GM19397 (cell line): ENCODE data around the gene GDPD5.

Source experiments
- ATAC-seq: cut with Tn5 transposase; IDR thresholded peaks from one replicate; pipeline ENCODE4 v1.9.1; 2021; ENCODE audit warnings: mild to moderate bottlenecking, moderate library complexity; ENCODE audit not compliant: unreplicated experiment

GDPD5 gene, protein sequence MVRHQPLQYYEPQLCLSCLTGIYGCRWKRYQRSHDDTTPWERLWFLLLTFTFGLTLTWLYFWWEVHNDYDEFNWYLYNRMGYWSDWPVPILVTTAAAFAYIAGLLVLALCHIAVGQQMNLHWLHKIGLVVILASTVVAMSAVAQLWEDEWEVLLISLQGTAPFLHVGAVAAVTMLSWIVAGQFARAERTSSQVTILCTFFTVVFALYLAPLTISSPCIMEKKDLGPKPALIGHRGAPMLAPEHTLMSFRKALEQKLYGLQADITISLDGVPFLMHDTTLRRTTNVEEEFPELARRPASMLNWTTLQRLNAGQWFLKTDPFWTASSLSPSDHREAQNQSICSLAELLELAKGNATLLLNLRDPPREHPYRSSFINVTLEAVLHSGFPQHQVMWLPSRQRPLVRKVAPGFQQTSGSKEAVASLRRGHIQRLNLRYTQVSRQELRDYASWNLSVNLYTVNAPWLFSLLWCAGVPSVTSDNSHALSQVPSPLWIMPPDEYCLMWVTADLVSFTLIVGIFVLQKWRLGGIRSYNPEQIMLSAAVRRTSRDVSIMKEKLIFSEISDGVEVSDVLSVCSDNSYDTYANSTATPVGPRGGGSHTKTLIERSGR

DNA sequence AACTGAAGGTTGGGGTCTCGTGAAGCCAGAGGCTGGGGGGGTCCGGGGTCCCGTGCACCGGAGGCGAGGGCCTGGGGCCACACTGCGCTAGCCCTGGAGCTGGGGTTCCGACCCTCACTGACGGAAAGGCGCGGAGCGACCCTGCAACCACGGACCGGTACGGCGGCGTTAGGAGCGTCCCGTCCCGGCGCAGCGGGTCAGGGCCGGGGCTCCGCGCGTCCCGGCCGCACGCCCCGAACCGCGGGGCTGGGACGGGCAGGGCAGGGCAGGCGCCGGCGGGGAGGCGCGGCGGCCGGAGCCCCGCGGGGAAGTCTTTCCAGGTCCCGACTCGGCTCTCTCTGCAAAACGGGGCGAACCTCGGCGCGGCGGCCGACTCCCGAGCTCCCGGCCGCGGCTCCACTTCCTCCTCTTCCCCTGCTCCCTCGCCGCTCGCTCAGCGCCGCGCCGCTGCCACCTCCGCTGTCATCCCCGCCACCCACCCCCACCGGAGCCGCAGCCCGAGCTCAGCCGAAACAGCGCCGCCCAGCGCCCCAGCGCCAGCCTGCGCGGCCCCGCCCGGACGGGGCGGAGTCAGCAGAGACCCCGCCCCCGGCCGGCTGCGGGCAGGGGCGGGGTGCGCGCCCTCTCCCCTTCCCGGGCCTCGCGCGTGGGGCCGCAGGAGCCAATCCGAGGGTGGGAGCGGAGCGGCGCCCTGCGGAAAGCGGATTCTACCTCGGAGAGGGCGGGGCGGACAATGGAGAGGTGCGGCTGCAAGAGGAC, at the start of gene GDPD5:
GDPD5 (minus strand) TSS at position 509 of the 759 bp plus-strand sequence. CDS start 48,206 bp downstream, outside the sequence.
- ATAC-seq: peak; percentile 68

DNA sequence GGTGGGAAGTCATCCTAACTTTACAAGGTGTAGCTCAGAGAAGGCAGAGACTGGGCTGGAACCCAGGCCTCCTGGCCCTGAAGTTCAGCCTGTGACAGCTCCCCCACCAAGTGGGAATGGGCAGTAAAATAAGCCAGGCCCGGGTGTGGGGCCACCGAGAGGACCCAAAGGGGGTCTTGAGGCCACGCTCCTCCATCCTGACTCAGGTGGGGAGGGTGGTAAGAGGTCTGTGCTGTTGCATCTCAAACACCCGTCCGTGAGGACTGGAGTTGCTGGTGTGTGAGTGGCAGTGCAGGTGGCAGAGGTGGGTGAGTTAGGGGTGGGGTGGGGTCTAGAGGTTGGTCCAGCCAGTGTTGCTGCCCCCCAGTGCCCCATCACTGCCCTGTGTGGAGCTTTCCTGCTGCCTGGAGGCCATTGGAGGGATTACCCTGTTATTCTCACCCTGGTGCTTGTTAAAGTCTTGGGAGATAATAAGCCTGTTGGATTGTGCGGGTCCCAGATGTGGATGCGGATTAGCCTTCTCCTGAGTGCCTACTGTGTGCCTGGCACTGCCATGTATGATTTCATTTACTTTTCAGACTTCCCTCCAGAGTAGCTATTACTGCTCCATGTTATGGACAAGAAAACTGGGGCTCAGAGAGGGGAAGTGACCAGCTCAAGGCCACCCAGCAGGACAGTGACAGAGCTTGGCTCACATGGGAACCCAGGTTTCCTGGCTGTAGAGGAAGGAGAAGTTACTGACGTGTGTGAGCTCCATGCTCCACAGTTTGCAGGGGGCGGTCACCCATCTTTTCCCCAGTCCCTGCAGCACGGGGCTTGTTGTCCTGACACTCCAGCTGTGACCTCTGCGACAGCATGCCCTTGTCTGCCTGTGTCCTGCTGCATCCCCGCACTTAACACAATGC, 49.2 kb upstream of the GDPD5 start:
- no peak for ATAC-seq

DNA sequence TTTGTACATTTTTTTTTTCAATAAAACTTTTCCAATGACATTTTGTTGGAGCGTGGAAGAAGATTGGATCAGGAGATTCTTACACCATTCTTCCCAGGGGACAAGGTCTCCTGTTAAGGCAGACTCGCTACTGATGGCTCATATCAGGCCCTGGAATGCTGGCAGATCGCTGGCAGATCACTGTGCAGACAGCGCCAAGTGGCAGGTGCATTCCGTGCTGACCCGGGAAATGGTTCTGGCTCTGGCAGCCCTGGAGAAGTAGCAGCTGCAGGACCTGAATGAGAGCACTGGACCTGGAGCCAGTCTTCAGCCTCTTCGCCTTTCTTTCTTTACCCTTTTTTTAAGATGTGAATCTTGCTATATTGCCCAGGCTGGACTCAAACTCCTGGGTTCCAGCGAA, 47.0 kb upstream of the GDPD5 start:
- no peak for ATAC-seq

DNA sequence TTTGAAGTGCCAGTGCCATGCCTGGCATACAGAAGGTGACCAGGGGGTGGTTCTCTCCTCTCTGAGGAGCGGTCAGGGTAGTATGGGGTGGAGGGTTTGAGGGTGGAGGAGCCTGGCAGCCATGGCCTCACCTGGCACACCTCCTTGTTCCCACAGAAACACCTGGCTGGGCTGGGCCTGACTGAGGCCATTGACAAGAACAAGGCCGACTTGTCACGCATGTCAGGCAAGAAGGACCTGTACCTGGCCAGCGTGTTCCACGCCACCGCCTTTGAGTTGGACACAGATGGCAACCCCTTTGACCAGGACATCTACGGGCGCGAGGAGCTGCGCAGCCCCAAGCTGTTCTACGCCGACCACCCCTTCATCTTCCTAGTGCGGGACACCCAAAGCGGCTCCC, 45.9 kb upstream of the GDPD5 start:
- ATAC-seq: no peak

DNA sequence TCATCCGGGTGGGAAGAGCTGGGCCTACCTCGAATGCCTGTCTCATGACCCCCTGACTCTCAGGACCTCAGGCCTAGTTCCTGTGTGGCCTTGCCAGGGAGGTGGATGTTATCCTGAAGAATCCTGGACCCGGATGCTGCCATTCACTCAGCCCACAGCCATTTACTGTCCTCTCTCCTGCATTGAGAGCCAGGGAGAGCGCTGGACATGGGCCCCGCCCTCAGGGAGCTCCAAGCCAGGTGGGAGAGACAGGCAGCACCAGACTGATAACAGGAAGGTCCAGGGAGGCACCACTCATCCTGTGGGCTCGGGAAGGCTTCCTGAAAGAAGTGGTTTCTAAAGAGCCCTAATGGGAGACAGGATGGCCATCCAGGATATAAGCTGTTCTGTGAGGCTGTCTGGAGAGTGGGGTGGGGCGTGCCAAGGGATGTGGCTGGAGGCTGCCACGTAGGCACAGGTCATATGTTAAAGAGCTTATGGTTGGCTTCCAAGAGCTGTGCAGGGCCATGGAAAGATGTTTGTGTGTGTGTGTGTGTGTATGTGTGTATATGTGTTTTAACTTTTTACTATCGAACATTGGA, 44.9 kb upstream of the GDPD5 start:
- no peak for ATAC-seq

DNA sequence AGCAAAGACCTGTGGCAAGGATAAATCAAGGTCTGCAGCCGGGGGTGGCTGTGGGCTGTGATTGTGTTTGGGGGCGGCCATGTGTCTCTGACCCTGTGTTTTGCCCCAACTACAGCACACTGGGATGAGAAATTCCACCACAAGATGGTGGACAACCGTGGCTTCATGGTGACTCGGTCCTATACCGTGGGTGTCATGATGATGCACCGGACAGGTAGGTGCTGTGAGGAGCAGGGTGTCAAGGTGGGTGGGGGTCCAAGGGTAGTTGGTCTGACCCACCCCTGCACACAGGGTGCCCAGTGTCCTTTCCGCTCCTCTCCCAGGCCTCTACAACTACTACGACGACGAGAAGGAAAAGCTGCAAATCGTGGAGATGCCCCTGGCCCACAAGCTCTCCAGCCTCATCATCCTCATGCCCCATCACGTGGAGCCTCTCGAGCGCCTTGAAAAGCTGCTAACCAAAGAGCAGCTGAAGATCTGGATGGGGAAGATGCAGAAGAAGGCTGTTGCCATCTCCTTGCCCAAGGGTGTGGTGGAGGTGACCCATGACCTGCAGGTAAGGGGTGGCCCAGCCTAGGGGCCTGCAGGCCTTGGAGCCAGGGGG, 43.0 kb upstream of the GDPD5 start:
- ATAC-seq: no peak

DNA sequence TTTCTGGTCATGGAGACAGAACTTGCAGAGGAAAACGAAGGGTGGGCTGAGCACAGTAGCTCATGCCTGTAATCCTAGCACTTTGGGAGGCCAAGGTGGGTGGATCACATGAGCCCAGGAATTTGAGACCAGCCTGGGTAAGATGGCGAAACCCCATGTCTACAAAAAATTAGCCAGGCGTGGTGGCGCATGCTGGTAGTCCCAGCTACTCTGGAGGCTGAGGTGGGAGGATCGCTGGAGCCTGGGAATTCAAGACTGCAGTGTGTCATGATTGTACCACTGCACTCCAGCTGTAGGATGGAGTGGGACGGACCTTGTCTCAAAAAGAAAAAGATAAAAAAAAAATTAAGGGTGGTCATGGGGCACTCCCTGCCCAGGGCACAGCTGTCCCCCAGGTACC, 42.2 kb upstream of the GDPD5 start:
- no peak for ATAC-seq

DNA sequence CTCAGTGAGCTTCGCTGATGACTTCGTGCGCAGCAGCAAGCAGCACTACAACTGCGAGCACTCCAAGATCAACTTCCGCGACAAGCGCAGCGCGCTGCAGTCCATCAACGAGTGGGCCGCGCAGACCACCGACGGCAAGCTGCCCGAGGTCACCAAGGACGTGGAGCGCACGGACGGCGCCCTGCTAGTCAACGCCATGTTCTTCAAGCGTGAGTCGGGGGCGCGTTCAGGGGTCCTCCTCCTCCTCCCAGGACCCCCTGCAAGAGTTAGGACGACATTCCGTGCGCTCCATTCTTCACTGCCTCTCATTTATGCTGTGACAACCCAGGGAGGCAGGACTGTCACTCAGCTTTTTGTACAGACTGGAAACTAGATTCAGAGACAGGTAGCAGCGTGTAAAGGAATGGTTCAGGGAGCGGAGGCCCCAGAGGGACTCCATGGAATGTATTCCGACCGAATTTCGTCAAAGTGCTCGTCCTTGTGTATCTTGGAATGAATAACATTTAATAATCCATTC, 41.1 kb upstream of the GDPD5 start:
- no peak for ATAC-seq

DNA sequence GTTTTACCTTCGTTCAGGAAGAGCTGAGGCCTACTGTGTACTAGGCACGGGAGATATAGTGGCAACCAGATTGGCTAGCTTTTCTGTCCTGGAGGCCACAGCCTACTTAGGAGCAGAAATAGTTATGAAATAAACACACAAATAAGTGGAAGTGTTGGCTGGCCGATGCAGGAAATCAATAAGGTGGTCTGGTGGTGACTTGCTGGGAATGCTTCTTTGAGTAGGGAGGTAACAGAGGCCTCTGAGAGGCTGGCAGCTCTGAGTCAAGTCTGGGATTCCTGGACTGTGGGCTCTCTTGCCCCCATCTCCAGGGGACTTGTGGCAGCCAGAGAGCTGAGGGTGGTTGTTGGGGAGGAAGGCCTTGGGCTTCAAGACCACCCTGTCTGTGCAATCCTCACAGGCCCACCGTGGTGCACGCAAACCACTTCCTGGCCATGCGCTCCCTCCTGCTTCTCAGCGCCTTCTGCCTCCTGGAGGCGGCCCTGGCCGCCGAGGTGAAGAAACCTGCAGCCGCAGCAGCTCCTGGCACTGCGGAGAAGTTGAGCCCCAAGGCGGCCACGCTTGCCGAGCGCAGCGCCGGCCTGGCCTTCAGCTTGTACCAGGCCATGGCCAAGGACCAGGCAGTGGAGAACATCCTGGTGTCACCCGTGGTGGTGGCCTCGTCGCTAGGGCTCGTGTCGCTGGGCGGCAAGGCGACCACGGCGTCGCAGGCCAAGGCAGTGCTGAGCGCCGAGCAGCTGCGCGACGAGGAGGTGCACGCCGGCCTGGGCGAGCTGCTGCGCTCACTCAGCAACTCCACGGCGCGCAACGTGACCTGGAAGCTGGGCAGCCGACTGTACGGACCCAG, 40.4 kb upstream of the GDPD5 start:
- no peak for ATAC-seq

DNA sequence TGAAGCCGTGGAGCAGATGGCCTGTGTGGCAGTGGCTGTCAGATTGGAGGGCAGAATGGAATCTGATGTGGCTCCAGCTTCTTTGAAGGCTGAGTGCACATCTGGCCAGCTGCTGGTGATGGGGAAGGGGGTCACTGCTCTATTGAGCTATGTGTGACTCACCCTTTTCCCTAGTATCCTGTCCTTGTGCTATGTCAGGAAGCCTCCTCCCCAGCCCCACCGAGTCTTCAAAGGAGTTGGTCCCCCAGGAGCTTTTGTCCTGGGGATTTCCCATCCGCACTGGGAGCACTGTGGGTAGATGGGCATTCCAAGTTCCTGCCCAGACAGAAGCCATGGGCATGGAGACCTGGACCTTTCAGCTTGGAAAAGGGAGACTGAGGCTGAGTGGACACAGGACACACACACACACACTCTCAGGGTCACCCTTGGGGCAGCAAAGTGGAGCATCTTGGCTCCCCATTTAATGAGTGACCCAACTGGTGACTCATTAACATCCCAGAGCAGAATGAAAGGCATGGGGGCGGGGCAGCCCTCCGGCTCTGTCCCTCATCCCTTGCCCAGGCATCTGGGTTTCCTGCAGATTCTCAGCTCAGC, 39.6 kb upstream of the GDPD5 start:
- ATAC-seq: no peak

DNA sequence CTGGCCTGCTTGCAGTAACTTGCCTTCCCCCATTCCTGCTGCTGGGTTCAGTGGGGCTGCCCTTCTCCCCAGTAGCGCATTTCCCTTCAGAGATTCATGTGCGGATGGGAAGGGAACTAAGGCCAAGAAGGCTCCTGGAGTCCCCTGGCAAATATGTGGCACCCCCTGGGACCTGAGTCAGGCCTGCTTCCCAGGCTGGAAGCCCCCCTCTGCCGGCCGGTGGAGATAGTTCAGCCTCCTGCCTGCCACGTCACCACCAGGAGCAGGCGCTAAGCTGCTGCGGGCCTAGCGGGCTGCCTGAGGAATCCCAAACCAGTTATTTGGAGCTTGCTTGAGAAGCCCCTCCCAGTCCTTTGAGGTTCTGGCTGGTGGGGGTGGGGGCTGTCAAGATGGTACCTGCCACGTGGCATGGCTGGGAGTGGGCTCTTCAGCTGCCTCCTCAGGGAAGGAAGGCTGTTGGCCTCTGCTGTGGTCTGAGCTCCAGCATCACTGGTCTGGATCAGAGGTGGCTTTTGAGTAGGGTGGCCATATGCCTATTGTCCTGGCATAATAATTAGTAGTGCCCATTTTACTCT, 38.3 kb upstream of the GDPD5 start:
- ATAC-seq: no peak

DNA sequence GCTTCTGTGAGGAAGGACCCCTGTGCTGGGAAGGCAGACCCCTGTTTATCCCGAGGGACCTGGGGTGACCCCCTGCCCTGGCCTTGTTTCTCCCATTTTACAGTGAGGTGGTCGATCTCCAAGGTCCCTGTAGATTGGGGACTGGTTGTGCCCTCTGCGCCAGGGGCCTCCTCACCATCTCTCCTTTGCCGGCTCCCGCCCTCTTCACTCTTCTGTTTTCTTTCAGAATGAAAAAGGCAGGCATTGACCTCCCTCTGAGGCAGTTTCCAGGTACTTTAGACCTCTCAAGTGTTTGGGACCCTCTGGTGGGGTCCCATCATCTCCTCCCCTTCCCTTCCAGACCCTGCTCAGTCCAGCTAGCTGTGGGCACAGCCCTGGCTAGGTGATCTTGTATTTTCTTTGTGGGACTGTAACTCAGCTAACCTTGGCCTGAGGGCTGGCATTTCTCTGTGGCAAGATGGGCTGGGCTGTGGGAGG, 37.8 kb upstream of the GDPD5 start:
- ATAC-seq: no peak

DNA sequence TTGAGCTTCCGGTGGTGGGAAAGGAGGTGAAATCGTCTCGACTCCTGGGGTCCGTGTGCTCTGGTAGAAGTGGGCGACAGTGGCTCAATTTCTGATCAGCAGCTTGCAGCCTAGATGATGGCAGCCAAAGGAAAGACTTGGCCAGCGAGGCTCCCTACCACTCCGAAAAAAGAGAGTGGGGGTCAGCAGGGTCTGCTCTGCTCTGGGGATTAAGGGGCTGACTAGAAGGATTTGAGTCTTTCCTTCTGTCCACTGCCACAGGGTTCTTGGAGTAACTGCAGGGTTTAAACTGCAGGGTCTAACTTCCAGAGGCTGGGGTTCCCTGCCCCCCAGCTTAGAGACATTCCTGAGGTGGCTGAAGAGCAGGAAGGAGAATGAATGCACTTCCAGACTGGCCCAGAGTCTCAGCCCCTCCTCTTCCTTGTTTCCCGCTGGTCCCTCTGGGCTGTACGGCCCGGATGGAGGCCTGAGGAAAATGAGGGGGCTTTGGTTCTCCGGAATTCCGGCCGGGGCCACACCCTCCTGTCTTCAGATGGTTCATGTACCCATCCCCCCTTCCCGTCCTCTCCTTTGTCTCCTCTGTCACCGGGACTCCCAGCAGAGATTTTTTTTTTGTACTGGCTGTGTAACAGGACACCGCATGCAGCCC, 37.2 kb upstream of the GDPD5 start:
- no peak for ATAC-seq

DNA sequence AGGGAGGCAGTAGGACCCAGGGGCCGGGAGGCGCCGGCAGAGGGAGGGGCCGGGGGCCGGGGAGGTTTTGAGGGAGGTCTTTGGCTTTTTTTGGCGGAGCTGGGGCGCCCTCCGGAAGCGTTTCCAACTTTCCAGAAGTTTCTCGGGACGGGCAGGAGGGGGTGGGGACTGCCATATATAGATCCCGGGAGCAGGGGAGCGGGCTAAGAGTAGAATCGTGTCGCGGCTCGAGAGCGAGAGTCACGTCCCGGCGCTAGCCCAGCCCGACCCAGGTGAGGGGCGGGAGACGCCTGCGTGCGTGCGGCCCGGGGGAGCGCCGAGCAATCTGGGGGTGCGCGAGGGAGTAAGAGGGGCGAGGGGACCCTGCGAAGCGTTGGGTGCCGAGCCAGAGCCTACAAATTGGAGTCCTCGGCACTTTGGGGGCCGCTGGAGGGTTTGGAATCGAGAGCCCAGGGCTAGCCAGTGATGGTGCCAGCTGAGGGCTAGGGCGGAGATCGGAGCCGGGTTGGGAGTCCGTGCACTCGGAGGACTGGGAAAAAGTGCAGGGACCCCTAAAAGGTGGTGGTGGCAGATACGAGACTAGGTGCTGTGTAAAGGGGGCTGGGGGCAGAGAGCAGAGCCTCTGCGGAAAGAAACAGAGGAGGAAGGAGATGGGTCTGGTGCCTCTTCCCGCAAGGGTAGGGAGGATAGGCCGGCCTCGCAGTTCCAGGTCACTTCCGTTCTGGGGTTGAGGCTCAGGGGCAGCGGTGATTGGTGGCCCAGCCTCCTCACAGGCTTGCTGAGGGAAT, 36.5 kb upstream of the GDPD5 start, which contains the start of gene SERPINH1:
SERPINH1 (plus strand) TSS at position 206 of the 788 bp plus-strand sequence. CDS start 4,097 bp downstream, outside the sequence.
- ATAC-seq: peak; percentile 66

DNA sequence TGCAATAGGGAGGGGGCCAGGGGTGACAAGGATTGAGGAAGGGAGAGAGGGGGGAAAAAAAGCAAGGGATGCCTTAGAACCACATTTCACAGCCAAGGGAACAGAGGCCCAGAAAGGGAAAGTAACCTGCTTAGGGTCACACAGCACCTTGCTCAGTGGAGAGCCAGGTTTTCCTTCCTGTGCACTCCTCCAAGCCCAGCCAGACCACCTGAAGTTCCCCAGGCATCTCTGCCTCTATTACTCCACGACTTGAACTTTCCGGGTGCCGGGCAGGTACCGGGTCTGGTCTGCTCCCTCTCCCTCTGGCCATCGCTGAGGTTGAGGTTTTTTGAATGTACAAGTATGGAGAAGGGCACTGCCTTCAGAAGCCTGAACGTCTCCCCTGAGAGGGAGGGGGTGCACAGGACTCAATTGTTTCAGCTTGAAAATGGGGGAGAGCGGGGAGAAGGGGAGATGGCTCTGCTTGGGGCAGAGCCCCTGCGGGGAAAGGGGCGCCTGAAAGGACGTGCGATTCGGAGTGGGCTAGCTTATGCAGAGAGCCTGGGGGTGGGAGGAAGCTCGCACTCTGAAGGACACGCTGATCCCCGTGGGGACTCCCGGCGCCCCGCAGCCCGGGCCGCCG, 35.8 kb upstream of the GDPD5 start:
- ATAC-seq: no peak

DNA sequence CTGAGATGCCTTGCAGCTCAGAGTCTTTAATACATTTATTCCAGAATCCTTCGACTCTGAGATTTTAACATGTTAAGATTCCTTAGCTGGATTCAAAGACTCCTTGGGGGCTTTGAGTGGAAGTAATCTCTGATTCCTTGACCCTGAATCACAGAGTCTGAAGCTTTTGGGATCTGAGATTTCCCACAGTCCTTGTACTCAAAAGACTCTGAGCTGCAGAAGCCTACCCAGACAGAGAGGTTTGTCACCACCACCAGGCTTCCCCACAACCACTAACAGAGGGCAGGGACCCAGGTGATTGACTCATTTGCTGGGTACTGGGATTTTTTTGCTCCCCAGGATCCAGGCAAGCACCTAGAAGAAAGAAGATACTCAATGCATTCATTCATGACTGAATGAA, 34.9 kb upstream of the GDPD5 start:
- ATAC-seq: no peak
